SK-N-SH (cell line): ENCODE data around the gene ZSCAN20. TPM values are rescaled to one million over a fixed set of nuclear protein-coding genes. Genes with fewer than 3 reads are reported as not detected.

ENCODE experiments used
- CTCF ChIA-PET: fragments of 300-600, 350-600 bp; formaldehyde crosslinking; extraction: SDS; loops from one replicate; lab custom pipeline; 2021; lab: Yijun Ruan, JAX
- POLR2A ChIA-PET: fragments of 350-600 bp; sonication (Branson Sonifier 250); formaldehyde crosslinking; extraction: SDS; loops from one replicate; lab custom pipeline; 2020; ENCODE audit warnings: antibody characterized with exemption, inconsistent platforms; lab: Yijun Ruan, JAX
- DNase-seq: peaks from one replicate; pipeline ENCODE4 v3.0.0; 2012
- H2AFZ ChIP-seq: fragments of 200-600 bp; sonication (generic); 2 replicates; pipeline ENCODE4 v1.8.1; 2016; ENCODE audit warnings: antibody characterized with exemption, mild to moderate bottlenecking, low read depth
- H3F3A ChIP-seq: fragments of 200-600 bp; sonication (generic); replicated peaks from 2 replicates; pipeline ENCODE3; 2016; ENCODE audit warnings: antibody characterized with exemption, mild to moderate bottlenecking; ENCODE audit not compliant: insufficient read depth
- H3K27ac ChIP-seq, 2 experiments: fragments of 200-500 bp in 1 of 2; fragments of 200-600 bp in 1 of 2; sonication (Bioruptor generic) in 1 of 2; sonication (generic), shearing (Covaris generic) in 1 of 2; 2 replicates each; pipeline versions ENCODE4 v1.5.1 to v1.6.1; 2014 to 2016; ENCODE audit warnings: low read depth in 2 of 2, inconsistent platforms in 1 of 2, low read length in 1 of 2, mild to moderate bottlenecking in 1 of 2, mixed read lengths in 1 of 2
- H3K27me3 ChIP-seq: fragments of 200-600 bp; sonication (generic), shearing (Covaris generic); 2 replicates; pipeline ENCODE4 v1.6.1; 2016; ENCODE audit warnings: mixed run types; ENCODE audit not compliant: insufficient read depth
- H3K36me3 ChIP-seq, 2 experiments: fragments of 200-500 bp in 1 of 2; fragments of 200-600 bp in 1 of 2; sonication (Bioruptor generic) in 1 of 2; sonication (generic) in 1 of 2; replicated peaks in 1 of 2; 2 replicates each; pipeline versions ENCODE3 to v1.5.1; 2014 to 2016; ENCODE audit warnings: low read length in 1 of 2, mild to moderate bottlenecking in 1 of 2; ENCODE audit not compliant: insufficient read depth in 2 of 2, control insufficient read depth in 1 of 2
- H3K4me1 ChIP-seq, 2 experiments: fragments of 200-500 bp in 1 of 2; fragments of 200-600 bp in 1 of 2; sonication (Bioruptor generic) in 1 of 2; sonication (generic), shearing (Covaris generic) in 1 of 2; 2 replicates each; pipeline versions ENCODE4 v1.5.1 to v1.6.1; 2014 to 2016; ENCODE audit warnings: low read depth in 1 of 2, low read length in 1 of 2, mixed run types in 1 of 2; ENCODE audit not compliant: insufficient read depth in 2 of 2, control insufficient read depth in 1 of 2
- H3K4me2 ChIP-seq: fragments of 200-600 bp; sonication (generic), shearing (Covaris generic); 2 replicates; pipeline ENCODE4 v1.6.1; 2017; ENCODE audit warnings: mixed run types
- H3K4me3 ChIP-seq, 2 experiments: fragments of 200-500 bp in 1 of 2; fragments of 200-600 bp in 1 of 2; sonication (Bioruptor generic) in 1 of 2; sonication (generic), shearing (Covaris generic) in 1 of 2; 2 replicates each; pipeline versions ENCODE4 v1.5.1 to v1.8.1; 2014 to 2016; ENCODE audit warnings: low read depth in 2 of 2, inconsistent platforms in 1 of 2, low read length in 1 of 2, mild to moderate bottlenecking in 1 of 2, mixed read lengths in 1 of 2, moderate library complexity in 1 of 2
- H3K79me2 ChIP-seq: fragments of 200-600 bp; sonication (generic); 2 replicates; pipeline ENCODE4 v1.8.1; 2017; ENCODE audit warnings: mild to moderate bottlenecking; ENCODE audit not compliant: insufficient read depth
- H3K9ac ChIP-seq: fragments of 200-600 bp; sonication (generic); 2 replicates; pipeline ENCODE4 v1.6.1; 2017; ENCODE audit warnings: mixed run types
- H3K9me2 ChIP-seq: fragments of 200-600 bp; sonication (generic); 2 replicates; pipeline ENCODE4 v1.6.1; 2017; ENCODE audit warnings: mixed run types
- H3K9me3 ChIP-seq: fragments of 200-600 bp; sonication (generic); 2 replicates; pipeline ENCODE4 v1.6.1; 2017; ENCODE audit warnings: mixed run types, mild to moderate bottlenecking, moderate library complexity
- H4K20me1 ChIP-seq: fragments of 200-600 bp; sonication (generic); 2 replicates; pipeline ENCODE4 v1.6.1; 2017; ENCODE audit warnings: mild to moderate bottlenecking, mixed run types; ENCODE audit not compliant: insufficient read depth
- GATA2 ChIP-seq: sonication (generic); formaldehyde crosslinking; IDR thresholded peaks from 2 replicates; pipeline ENCODE4 v1.5.0; 2020; ENCODE audit warnings: mild to moderate bottlenecking, missing genetic modification reagents
- MXI1 ChIP-seq: IDR thresholded peaks from 2 replicates; pipeline ENCODE4 v1.6.1; 2012; ENCODE audit warnings: mild to moderate bottlenecking, low read depth, low read length, improper control_type of control experiment
- POLR2AphosphoS5 ChIP-seq: IDR thresholded peaks from 2 replicates; pipeline ENCODE4 v1.6.1; 2012; ENCODE audit warnings: low read depth, low read length
- SIN3A ChIP-seq: IDR thresholded peaks from 2 replicates; pipeline ENCODE4 v1.6.1; 2012; ENCODE audit warnings: low read depth, mild to moderate bottlenecking, low read length, moderate library complexity, borderline replicate concordance
- TAF1 ChIP-seq: IDR thresholded peaks from 2 replicates; pipeline ENCODE4 v1.6.1; 2012; ENCODE audit warnings: low read depth, mild to moderate bottlenecking, low read length, moderate library complexity, borderline replicate concordance
- USF2 ChIP-seq: fragments of 150-350 bp; IDR thresholded peaks from 2 replicates; pipeline ENCODE4 v1.6.1; 2017; ENCODE audit warnings: antibody characterized with exemption, low read length, low read depth, borderline replicate concordance
- WGBS: methylation state at CpG from one replicate; pipeline ENCODE4 v1.1.6; 2017; ENCODE audit warnings: low lambda C conversion rate; 5-methylcytosine and 5-hydroxymethylcytosine counted together
- polyA plus RNA-seq, 3 experiments: library from polyadenylated mRNA; depleted of rRNA; stranded (reverse); fragments of >200 nt; gene quantifications; 2 replicates each; pipeline ENCODE4 v1.2.3, GENCODE V29; 2012
- TF ChIP-seq, protein P1 (sequence below): IDR thresholded peaks from 2 replicates; pipeline ENCODE4; 2012

ZSCAN20 gene
- polyA plus RNA-seq, 1 of the 3 experiments (the other 2 are of a cell fraction) = 2.1 TPM

- H3K9me2 ChIP-seq = no peaks in the 10 kb centered on the region
- H3K27ac ChIP-seq = peak overlapping the region in 1 of 2 experiments; percentile 18; a peak in 1 of 4 replicates
- ChIA-PET CTCF (interaction anchor here (0.6 to 6.4 kb wide), 23 partner anchors 10 to 375 kb away, joined by 3 to 58 read pairs (median 3); partner anchors contain the start of gene ZSCAN20), POLR2A (no interaction called here)
- no peaks in the 10 kb centered on the region for H3K36me3 ChIP-seq
- no peak overlapping the region for H3K4me3 ChIP-seq
- H4K20me1 ChIP-seq = no peaks in the 10 kb centered on the region
- H3K4me2 ChIP-seq = no peak overlapping the region
- 77% methylated on average over 6 of the region's 6 CpGs for WGBS
- 0 out of 2 replicates have a peak overlapping the region, but pooled peaks have one; percentile 24 for H2AFZ ChIP-seq
- no peaks in the 10 kb centered on the region for H3K79me2 ChIP-seq
- no peak for DNase-seq
- TF ChIP-seq TAF1 = no peak
- no peak for TF ChIP-seq SIN3A
- TF ChIP-seq POLR2AphosphoS5 = no peak
- no peak for TF ChIP-seq MXI1
- TF ChIP-seq, protein P1, sequence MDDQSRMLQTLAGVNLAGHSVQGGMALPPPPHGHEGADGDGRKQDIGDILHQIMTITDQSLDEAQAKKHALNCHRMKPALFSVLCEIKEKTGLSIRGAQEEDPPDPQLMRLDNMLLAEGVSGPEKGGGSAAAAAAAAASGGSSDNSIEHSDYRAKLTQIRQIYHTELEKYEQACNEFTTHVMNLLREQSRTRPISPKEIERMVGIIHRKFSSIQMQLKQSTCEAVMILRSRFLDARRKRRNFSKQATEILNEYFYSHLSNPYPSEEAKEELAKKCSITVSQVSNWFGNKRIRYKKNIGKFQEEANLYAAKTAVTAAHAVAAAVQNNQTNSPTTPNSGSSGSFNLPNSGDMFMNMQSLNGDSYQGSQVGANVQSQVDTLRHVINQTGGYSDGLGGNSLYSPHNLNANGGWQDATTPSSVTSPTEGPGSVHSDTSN = no peak
- TF ChIP-seq USF2 = no peak
- TF ChIP-seq GATA2 (CRISPR knock-in tag) = no peak
- peaks cover 2% of the 10 kb centered on the region for H3F3A ChIP-seq
- H3K9ac ChIP-seq = no peak overlapping the region
- H3K27me3 ChIP-seq = no peaks in the 10 kb centered on the region
- no peaks in the 10 kb centered on the region for H3K9me3 ChIP-seq
- peaks cover 0 to 6% of the 10 kb centered on the region in 2 experiments; a peak in 2 of 4 replicates for H3K4me1 ChIP-seq
Observed at GRCh38 chr1:33456502-33456886, 16.0 kb upstream of the ZSCAN20 start.

DNA sequence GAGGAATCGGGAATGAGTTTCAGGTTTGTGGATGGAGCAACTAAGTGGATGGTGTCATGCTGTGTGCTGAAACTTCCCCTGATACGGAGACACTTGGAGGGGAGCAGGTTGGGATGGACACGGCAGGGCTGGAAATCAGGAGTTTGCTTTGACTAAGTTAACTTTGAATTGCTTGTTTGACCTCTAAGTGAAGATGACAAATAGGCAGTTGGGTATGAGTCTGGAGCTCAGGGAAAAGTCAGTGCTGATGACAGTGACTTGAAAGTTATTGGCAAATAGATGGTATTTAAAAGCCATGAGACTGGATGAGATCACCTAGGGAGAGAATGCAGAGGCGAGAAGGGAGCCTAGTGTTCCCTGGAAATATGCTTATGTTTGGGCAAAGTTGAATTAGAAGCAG, 12.8 kb upstream of the ZSCAN20 start:
- Histone ChIP-seq H3F3A (no peaks in the 10 kb centered on the region), H3K27me3 (no peaks in the 10 kb centered on the region), H3K4me3 (no peak overlapping the region), H3K27ac (peak overlapping the region in 1 of 2 experiments; percentile 17; a peak in 1 of 4 replicates), H3K9me2 (no peaks in the 10 kb centered on the region), H3K36me3 (no peaks in the 10 kb centered on the region), H3K9ac (no peak overlapping the region), H3K9me3 (no peaks in the 10 kb centered on the region), H2AFZ (no peak overlapping the region)
- no peak for DNase-seq
- ChIA-PET POLR2A (no interaction called here), CTCF (interaction anchor here (1.2 to 6.4 kb wide), 5 partner anchors 9 to 241 kb away, joined by 3 to 40 read pairs (median 6); no protein-coding TSS in a partner anchor)
- 82% methylated on average over 4 of the region's 4 CpGs for WGBS
- TF ChIP-seq, protein P1 = 0 out of 2 replicates have a peak, but pooled peaks have one; percentile 4
- TF ChIP-seq TAF1 = no peak
- TF ChIP-seq, all 33 proteins: peak for 1
- Histone ChIP-seq H3K4me2 (no peak overlapping the region), H3K79me2 (no peaks in the 10 kb centered on the region), H4K20me1 (no peaks in the 10 kb centered on the region), H3K4me1 (peaks cover 0 to 6% of the 10 kb centered on the region in 2 experiments; a peak in 2 of 4 replicates)
